ENCODE data around the gene DMRTB1. TPM values are rescaled to one million over a fixed set of nuclear protein-coding genes. Genes with fewer than 3 reads are reported as not detected.

Gene DMRTB1
- total RNA-seq, 1 donor from 2014 or later, result not detected

DNA sequence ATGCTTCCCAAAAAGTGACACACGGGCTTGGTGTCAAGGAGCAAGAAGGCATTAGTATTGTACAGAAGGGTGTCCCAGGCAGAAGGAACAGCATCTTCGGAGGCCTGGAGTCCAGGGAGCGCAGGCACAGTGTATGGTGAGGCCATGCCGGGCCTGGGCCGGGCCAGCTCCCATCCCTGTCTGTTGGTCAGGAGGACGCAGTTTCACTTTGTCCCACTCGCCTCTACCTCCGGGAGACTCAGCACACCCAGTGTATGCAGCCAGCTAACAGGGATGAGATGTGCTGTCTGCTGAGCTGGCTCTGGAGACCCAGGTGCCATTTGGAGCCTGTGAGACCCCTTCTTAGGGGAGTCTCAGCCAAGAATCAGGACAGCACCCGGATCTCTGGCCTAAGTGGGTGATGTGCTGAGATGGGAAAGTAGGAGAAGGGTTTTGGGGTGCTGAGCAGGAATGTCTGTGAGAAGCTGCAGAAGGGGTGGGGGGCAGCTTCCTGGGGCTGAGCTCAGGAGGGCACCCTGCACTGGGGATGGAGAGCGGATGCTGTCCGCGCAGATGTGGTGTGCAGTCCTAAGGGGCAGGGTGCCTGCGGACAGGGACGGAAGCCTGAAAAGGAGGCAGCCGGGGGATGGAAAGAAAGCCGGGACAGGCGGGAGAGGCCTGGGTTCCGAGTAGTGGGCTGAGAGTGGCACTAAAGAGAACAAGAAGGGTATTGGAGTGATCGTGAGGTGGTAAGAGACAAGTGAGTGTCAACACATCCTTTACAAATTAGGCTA lies 25.7 kb downstream of the DMRTB1 start:
- intact Hi-C loops (cut with micrococcal nuclease), result loop anchor here (1.0 to 5.0 kb wide), 5 partner anchors 107 to 269 kb away; partner anchors contain the start of gene GLIS1

DNA sequence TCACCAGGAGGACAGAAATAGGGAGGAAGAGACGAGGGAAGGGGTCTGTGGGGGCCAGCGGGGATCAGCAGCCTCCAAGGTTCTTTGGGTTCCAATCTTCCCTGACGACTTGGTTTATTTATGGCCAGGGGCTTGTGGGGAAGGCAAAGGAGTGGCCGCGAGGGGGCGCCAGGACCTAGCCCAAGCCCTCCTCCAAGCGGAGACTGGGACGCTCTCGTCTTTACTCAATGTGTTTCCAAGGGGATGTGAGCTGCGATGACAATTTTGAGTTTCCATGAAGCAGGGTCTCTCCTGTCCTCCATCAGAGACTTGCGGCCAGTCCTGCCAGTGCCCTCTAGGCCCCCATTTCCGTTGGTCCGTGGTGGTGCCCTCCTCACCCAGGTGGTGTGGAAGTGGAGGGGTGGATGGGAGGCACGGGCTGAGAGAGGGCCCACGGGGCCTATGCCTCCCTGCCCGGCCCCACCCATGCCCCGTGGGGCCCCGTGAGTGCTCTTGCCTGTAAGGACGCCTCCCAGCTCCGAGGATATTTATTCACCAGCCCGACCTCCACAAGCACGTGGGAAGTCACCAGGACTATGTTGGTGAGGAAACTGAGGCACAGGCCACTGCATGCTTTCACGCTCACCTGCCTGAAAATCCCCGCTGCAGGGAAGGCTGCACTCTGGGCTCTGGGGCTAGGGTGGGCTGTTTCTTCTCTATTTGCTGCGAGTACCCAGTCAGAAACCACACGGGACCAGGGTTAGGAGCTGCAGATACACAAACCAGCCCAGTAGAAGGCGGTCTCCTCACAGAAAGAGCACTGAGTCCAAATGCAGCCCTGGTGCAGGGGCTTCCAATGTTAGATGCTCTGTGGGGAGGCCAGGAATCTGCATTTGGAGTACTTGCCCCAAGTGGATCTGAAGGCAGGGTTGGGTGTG lies 26.5 kb downstream of the DMRTB1 start:
- intact Hi-C loops (cut with micrococcal nuclease), result loop anchor here (1.0 to 5.0 kb wide), 5 partner anchors 107 to 269 kb away; partner anchors contain the start of gene GLIS1

DNA sequence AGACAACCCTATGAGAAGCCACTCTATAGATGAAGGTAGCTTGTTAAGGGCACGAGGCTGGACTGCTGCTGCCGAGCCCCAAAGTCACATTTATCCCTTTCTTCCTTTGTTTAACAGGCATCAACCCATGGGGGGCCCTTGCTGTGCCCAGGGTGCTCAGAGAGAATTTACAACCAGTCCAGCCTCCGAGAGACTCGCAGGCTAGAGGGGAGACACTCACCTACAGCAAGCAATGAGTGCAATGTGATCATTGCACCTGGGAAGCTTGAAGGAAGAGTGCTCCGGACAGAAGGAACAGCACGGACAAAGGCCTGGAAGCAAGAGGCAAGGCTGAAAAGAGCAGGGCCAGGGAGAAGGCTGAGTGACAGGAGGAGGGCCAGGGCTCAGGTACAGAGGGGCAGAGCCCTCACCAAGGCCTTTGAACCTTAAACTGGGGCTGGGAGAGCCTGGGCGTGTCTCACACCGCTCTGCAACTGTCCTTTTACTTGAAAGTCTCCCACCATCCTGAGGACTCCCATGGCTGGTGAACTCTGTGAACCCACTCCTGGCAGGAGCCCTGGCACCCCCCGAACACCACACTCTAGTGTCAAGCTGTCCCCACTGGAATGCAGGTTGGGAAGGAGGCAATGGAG lies 27.3 kb downstream of the DMRTB1 start:
- intact Hi-C loops (cut with micrococcal nuclease), result loop anchor here (5.0 kb wide), 2 partner anchors 106 to 251 kb away; partner anchors contain the start of gene GLIS1

DNA sequence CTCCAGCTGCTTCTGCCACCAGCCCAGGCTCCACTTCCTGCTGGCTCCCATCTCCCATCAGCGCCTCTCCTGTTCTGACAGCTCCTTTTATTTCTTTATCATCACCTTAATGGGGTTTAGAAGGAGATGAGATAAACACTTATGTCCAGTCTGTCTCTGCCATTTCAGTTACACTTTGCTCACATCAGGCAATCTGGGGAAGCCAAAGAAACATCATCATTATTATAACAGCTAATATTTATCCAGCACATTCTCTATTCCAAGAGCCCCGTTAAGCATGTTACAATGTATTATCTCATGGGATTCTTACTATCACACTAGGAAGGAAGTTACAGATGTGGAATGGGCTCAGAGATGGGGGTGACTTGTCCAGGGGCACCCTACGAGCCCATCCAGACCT lies 31.2 kb downstream of the DMRTB1 start:
- intact Hi-C loops (cut with micrococcal nuclease), result no loop called here

DNA sequence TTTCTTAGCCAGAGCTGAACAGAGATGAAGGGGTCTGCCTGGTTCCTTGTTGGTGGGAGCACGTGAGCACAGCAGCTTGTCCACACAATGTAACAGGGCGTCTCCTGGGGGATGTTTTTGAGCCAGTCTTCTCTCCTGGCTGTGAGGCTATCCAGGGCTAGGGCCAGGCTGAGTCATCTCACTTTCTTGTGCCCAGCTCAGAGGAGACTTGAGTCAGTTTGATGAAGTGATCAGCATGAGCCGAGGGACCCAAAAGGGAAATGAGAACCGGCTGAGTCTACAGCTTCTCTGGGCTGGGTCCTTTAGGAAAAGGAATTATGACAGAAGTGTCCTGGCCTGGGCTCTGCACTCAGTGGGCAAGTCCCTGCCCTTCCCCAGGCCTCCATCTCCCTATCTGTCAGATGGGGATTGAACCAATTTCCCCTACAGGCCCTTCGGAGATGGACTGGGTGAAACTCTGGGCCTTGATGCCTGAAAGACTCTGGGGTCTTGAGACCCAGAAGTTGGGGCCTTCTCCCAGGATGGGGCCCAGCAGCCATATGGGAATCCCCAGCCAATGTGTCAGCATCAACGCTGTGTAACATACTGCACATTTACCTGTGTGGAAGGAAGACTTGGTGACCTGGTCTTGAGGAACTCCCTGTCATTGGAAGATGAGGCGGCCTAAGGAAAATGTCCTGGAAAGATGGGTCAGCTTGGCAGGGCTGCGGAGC lies 36.6 kb downstream of the DMRTB1 start:
- intact Hi-C loops (cut with micrococcal nuclease), result no loop called here

DNA sequence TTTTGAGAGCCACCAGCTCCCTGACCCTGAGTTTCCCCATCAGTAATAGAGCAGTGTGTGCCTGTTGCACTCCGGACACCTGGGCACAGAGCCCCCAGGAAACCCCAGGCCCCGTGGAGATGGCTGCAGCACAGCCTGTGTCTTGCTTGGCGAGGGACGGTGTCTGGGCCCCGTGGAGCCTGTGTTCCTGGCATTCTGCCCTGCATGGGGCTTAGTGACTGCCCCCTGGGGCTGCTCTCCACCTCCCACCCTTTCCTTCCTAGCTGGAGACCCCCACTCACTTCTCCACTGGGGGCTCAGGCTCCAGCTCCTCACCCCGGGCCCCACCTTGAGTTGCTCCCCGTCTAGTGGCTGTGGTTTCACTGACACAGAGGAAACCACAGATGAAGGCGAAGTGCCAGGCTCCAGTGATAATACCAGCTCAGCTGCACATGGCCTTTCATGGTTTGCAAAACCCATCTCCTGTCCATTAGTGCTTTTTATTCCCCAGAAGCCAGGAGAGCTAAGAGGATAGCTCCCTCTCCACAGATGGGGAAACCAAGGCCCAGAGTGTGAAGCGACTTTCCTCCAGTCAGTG lies 39.4 kb downstream of the DMRTB1 start:
- intact Hi-C loops (cut with micrococcal nuclease), result no loop called here

DNA sequence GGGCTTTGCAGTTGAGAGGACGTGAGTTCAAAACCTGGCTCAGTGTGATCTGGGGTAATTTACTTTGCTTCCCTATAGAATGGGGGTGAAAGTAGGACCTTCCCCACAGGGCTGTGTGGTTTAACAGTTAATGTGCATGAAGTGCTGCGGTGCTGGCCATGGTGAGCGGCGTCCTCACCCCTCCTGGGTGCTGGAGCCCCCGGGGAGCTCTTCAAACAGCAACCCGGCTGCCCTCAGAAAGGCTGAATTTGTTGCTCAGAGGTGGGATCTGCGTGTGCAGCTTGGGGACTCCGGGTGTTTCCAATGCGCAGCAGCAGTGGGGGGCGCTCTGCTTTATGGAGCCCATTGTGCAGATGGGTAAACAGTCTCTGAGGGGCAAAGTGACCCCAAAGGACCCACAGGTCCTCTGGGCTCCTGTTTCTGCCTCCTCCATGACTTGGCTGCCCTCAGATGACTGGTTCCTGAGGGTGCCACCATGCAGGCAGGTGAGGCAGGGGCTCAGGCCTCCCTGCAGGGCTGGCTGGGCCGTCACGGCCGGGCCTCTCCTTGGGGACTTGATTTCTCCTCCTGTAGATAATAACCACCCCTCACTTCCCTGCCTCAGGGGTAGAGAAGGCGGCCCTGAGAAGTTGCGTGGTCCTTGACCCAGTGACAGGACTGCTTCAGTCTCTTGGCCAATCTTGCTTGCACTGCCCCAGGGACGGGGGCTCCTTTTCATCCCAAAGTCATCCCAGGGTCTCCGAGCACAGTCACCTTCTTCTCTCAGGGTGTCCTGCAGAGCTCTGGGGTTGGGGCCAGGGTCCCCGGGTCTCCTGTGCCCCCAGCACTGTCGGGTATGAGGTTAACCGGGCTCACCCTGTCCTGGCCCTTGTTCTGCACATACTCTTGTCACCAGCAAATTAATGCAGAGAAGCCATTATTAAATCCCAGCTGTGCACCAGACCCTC lies 40.3 kb downstream of the DMRTB1 start:
- intact Hi-C loops (cut with micrococcal nuclease), result no loop called here

DNA sequence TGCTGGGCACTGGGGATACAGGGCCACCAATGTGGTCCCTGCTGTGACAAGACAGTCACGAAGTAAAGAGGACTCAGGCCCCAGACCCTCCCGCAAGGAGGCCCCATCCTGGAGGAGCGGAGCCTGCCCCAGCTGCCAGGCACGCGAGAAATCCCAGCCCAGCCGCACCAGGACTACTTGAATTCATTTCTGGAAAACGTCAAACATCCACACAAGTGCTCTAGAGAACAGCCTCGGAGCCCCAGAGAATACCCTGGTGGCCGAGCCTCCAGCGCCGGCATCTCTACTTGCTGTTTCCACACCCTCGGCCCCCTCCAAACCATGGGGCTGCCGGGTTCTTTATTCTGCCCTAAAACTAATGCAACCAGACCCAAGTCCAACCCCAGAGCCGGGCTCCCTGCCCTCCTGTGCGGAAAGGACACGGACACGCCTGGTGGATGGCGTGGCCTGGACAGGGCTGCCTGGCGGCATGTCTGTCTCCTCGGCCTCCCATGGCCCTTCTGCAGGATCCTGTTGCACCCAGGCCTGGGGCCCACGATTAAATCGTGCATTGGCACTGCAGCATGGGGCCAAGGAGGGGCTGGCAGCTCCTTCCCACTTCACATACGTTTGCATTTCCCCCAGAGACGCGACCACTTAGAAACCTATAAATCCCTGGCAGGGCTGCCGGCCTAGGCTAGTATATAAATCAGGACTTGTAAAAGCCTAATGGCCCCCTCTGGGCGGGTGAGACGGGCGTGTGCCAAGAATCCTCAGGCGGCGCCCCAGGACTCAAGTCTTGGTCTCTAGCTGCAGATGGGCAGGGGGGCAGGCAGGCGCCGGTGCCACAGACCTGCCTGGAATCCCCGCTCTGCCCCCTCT lies 41.2 kb downstream of the DMRTB1 start:
- intact Hi-C loops (cut with micrococcal nuclease), result no loop called here

DNA sequence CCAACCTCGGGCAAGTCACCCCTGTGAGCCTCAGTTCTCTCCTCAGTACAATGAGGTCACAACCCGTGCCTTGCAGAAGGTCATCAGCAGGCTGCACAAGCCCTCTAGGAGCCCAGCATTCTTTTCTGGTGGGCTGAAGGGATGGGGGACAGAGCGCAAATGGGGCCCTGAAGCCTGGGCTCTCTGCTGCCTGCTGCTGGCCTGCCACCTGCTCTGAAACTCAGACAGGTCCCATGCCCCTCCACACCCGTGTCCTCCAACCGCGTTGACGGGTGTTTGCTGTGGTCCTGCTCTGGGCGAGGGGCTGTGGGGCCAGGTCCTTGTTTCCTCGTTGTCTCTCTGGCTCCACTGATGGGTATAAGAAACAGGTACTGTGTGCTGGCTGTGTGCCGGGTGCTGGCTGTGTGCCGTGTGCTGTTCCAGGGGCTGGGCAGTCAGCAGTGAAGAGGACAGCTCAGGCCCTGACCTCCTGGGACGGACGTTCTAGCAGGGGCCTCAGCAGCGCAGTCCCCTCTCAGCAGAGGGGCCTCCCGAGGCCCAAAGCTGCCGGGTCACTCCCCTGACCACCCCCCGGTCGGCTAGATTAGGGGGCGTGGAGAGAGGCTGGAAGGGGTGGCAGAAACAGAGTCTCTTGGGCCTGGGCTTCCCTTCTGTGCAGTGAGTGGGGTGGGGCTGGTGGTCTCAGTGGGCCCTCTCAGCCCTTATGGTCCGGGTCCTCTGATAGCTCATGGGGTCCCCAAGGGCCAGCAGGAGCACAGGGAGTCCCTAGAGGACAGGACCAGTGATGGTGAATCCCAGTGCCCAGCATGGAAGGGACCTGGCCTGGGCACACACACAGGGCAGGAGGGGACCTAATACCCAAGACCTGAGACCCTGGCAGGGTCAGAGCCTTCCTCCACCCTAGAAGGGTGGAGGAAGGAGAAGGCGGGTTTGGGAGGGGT lies 42.1 kb downstream of the DMRTB1 start:
- intact Hi-C loops (cut with micrococcal nuclease), result no loop called here

DNA sequence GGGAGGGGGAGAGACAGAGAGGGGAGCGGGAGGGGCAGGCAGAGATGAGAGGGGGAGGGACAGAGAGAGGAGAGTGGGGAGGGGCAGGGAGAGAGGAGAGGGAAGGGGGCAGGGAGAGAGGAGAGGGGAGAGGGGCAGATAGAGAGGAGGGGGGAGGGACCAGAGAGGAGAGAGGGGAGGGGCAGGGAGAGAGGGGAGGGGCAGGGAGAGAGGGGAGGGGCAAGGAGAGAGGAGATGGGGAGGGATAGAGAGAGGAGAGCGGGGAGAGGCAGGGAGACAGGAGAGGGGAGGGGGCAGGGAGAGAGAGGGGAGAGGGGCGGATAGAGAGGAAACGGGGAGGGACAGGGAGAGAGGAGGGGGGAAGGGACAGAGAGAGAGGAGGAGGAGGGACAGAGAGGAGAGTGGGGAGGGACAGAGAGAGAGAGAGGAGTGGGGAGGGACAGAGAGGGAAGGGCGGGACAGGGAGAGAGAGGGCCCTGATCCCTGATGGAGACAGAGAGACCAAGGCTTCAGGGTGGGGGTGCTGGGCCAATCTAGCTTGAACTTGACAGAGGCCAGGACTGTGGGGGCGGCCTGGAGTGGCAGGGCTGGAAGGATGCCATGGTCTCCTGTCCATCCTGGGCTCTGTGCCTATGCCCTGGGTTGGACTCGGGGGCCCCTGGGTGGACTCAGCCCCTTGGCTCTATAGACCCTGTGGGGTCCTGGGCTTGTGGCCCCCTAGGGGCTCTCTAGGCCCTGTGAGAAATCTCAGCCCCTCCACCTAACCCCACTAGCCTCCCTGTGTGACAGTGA lies 43.6 kb downstream of the DMRTB1 start:
- intact Hi-C loops (cut with micrococcal nuclease), result no loop called here

DNA sequence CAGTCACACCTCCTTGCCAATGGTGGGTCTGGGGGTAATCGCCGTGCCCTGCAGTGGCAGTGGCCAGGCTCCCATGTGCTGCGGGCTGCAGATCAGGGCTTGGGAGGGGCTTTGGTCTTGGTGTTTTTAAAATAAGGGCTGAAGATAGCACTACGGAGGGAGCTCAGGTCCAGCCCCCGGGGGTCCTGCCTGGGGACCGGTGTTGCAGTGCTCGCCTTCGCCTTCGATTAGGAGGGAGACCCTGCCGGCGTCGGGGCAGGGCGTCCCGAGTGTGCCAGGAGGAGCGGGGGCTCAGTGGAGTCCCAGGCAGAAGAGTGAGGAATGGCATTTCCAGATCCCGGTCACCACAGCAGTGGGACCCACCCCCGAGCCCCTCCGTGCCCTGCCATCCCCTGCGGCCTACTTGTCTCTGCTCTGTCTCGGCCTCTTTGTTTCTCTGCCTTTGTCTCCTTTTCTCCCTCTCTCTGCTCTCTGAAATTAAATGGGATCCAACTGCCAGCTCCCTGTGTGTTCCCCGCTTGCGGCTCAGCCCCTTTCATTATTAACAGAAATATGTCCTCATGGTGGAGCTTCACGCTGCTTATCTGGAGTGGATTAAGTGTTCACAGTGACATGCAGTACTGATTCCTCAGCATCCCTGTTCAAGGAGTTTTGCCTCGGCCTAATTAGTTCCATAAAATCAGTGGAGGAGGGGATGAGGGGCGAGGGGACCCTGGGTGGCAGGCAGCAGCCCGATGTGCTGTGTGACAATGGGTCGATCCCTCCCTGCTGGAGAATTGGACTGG lies 44.4 kb downstream of the DMRTB1 start:
- intact Hi-C loops (cut with micrococcal nuclease), result no loop called here

DNA sequence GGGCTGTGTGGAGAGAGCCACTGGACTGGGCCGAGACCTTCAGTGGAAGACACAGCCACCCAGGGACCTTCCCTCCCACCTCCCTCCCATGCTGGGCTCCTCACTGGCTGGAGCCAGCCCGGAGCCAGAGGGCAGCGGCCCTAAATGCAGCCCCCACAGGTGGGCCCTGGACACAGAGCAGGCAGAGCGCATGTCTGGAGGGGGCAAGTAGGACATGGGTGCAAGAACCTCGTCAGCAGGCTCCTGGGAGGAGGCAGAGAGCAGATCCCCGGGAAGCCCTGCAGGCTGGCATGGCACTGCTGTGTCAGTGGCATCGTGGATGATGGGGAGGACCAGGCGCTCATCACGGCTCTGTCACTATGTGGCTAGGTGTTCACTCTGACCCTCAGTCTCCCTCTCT lies 45.7 kb downstream of the DMRTB1 start:
- intact Hi-C loops (cut with micrococcal nuclease), result no loop called here

DNA sequence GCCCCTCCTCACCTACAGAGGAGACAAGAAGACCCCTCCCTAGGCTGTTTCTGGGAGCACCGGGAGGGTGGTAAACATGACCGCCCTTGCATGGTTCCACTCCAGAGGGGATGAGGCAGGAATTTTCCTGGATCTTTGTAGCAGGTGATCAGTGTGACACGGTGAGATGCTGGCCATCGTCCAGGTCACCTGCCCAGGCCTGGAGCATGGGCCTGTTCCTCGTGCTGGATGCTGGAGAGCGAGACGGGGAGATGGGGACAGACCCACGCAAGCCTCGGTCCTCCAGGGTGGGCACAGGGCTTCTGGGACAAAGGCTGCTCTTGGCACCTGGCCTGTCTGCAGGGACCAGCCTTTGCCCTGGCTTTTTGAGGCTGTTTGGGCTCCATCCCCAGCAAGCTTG lies 46.2 kb downstream of the DMRTB1 start:
- intact Hi-C loops (cut with micrococcal nuclease), result no loop called here

DNA sequence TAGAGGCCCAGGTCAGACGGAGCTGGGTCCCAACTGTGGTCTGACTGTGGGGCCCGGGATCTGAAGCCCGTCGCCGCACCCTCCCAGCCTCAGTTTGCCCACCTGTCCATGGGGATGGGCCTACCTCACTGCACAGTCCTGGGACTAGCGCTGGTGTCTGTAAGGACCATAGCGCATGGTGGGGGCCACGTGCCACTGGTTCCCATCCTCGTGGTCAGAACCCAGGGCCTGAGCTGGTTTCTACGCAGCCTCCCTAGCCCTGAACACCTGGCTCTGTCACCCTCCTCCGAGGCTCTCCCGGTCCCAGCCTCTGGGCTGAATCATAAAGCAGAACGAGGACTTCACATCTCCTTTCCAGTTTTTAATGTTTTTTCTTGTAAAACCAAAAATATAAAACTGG lies 46.7 kb downstream of the DMRTB1 start:
- intact Hi-C loops (cut with micrococcal nuclease), result no loop called here

DNA sequence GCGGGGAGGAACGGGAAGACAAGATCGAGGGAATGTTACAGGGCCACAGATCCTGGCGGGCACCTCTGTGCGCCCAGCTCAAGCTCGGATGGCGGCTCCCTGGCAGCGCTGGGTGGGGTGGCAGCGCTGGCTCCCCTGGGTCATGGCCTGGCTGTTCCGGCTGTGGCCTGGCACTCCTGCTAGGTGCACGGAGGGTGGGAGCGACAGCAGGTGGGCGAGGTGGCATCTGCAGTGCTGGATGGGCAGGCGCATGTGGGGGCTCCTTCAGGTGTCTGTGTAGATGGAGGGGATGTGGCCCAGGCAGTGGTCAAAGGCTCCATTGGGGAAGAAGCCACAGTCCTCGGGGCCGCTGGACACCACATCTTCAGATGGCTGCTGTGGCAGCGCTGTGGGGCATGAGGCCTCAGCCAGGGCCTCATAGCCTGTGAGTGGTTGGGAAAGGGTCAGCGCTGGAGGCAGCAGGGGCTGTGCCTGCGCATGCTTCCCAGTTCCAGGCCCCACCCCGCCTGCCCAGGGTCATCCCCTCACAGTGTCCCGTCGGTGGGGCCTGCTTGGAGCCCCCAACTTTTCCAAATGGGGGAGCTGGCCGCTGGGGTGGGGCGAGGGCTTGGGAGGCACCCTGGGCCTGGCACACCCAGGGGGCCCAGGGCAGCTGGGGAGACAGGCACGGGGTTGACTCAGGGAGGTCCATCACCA lies 47.3 kb downstream of the DMRTB1 start:
- intact Hi-C loops (cut with micrococcal nuclease), result no loop called here

Measured in T-helper 1 cell treated with Interleukin-12 subunit alpha and Interleukin-12 subunit beta and Interleukin-4 antibody, amounts not matched to agents 30 ng/mL and 1 ng/mL, for 36 hours (primary cell).